ENCODE results near the gene PLIN4. TPM values are rescaled to one million over a fixed set of nuclear protein-coding genes. Genes with fewer than 3 reads are reported as not detected.

Gene PLIN4
- total RNA-seq, 4 donors from 2014 or later = 1.4 to 6.7 (median 2.4) TPM

- H3K4me1 ChIP-seq = no peaks in the 10 kb centered on the region
- TF ChIP-seq CTCF (IDR thresholded peaks at IDR 0.05) (no peak), POLR2A (IDR thresholded peaks at IDR 0.05) (no peak)
- H3K27me3 ChIP-seq = no peaks in the 10 kb centered on the region
- H3K9me3 ChIP-seq = no peaks in the 10 kb centered on the region
- H3K36me3 ChIP-seq = no peaks in the 10 kb centered on the region
- 71 to 84% methylated on average over 7 to 8 of the region's 8 CpGs for WGBS, 2 donors
- no peak overlapping the region for H3K4me3 ChIP-seq
- H3K27ac ChIP-seq = no peak overlapping the region
- intact Hi-C loops (cut with DNase I) = no loop called here
- no peak for DNase-seq
These were observed 53.3 kb downstream of the PLIN4 start for GRCh38 chr19:4464815-4465581.

- no peaks in the 10 kb centered on the region for H3K9me3 ChIP-seq
- H3K36me3 ChIP-seq = peaks cover 8 to 21% (median 11%) of the 10 kb centered on the region in 3 donors
- no peaks in the 10 kb centered on the region for H3K27me3 ChIP-seq
- H3K4me1 ChIP-seq = peaks cover 28 to 43% (median 31%) of the 10 kb centered on the region in 3 donors
- peak within 1 kb of the TSS; percentile 74 to 81 (median 79) for H3K4me3 ChIP-seq
- WGBS, 2 donors = 15% methylated on average over 34 to 36 of the region's 52 CpGs
- DNase-seq = peak; percentile 90
- no peak for TF ChIP-seq POLR2A (IDR thresholded peaks at IDR 0.05)
- TF ChIP-seq CTCF (IDR thresholded peaks at IDR 0.05) = peak in 4 of 6 experiments; percentile 15 to 34 (median 29)
- intact Hi-C loops (cut with DNase I) = no loop called here
- H3K27ac ChIP-seq = peak within 1 kb of the TSS; percentile 91 to 97 (median 94)
These were observed 60.5 kb downstream of the PLIN4 start, which contains the start of gene UBXN6 for GRCh38 chr19:4457654-4458395. TSS of gene UBXN6 (minus strand) at chr19:4457794. CDS start at chr19:4457697, 97 bp downstream.

GRCh38 chr19:4456843-4457653 is 61.2 kb downstream of the PLIN4 start:
- peaks cover 28 to 43% (median 31%) of the 10 kb centered on the region in 3 donors for H3K4me1 ChIP-seq
- intact Hi-C loops (cut with DNase I) = no loop called here
- H3K4me3 ChIP-seq = peak overlapping the region; percentile 74 to 81 (median 79)
- 2% methylated on average over 22 to 23 of the region's 53 CpGs for WGBS, 2 donors
- no peak for TF ChIP-seq CTCF (IDR thresholded peaks at IDR 0.05)
- no peaks in the 10 kb centered on the region for H3K27me3 ChIP-seq
- H3K27ac ChIP-seq = peak overlapping the region; percentile 91 to 97 (median 94)
- peaks cover 15 to 28% (median 19%) of the 10 kb centered on the region in 3 donors for H3K36me3 ChIP-seq
- no peaks in the 10 kb centered on the region for H3K9me3 ChIP-seq
- DNase-seq = no peak

- intact Hi-C loops (cut with DNase I) = no loop called here
- Histone ChIP-seq H3K27me3 (no peaks in the 10 kb centered on the region), H3K4me3 (peak overlapping the region; percentile 74 to 81 (median 79)), H3K4me1 (peaks cover 28 to 43% (median 31%) of the 10 kb centered on the region in 3 donors), H3K36me3 (peaks cover 16 to 34% (median 25%) of the 10 kb centered on the region in 3 donors), H3K27ac (peak overlapping the region; percentile 91 to 97 (median 94)), H3K9me3 (no peaks in the 10 kb centered on the region)
- no peak for DNase-seq
- TF ChIP-seq POLR2A (IDR thresholded peaks at IDR 0.05) (no peak), CTCF (IDR thresholded peaks at IDR 0.05) (no peak)
- 4% methylated on average over 9 of the region's 9 CpGs for WGBS, 2 donors
These were observed 61.8 kb downstream of the PLIN4 start for GRCh38 chr19:4456476-4456842.
